HG03520 (cell line): Measurements from ENCODE around the gene MEOX1.

Source experiments
- ATAC-seq: cut with Tn5 transposase; IDR thresholded peaks from one replicate; pipeline ENCODE4 v1.9.1; 2021; ENCODE audit warnings: mild to moderate bottlenecking, moderate library complexity; ENCODE audit not compliant: unreplicated experiment

The MEOX1 gene

DNA sequence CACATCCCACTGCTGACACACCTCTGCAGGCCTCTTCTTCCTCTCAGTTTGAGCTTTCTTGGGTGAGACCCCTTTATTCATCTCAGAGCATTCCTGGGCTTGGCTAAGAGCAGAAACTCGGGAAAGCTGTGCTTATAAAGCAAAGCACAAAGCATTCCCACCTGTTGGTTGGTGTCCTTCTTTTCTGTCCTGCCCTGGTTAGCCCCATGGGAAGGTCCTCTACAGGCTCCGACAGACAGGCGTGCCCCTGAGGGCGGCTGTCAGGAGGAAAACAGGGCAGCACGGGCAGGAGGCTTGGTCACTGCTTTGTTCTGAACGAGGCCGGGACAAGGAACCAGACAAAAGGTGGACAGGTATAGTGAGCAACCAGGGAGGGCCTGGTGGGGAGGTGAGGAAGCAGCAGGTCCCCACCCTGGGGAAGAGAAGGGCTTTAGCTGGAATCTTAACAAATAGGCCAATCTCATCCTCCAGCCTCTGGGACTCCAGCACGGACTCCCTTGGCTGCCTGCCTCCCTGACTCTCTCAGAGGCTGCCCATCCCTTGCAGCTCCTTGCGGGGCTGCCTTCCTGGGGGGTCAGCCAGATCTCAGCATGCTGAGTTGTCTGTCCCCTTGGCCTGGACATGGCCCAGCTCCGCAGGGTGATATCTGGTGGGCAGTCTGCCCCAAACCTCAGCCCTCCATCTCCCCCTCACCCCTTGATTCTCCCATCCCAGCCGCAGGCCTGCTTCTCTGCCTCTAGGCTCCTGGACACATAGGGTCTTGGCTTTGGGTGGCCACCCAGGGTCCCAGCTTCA, 1.7 kb downstream of the MEOX1 start:
- no peak for ATAC-seq

DNA sequence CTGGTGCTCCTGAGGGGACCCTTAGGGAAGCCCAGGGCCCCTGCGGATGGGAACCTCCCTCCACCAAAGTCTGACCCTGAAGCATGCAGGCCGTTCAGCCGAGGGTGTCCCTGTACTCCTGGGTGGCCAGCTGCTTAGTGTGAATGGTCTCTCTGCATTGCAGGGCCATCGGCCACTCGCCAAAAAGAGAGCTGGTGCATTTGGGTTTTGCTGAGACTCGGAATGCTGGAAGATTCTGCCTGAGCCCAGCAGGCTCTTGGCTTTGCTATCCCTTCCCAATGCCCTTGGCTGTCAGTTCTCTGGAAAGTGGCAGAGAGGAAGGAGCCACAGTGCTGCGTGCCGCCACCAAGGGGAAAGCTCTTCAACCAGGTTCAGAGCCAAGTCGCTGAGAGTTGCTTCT, 2.8 kb downstream of the MEOX1 start:
- no peak for ATAC-seq

DNA sequence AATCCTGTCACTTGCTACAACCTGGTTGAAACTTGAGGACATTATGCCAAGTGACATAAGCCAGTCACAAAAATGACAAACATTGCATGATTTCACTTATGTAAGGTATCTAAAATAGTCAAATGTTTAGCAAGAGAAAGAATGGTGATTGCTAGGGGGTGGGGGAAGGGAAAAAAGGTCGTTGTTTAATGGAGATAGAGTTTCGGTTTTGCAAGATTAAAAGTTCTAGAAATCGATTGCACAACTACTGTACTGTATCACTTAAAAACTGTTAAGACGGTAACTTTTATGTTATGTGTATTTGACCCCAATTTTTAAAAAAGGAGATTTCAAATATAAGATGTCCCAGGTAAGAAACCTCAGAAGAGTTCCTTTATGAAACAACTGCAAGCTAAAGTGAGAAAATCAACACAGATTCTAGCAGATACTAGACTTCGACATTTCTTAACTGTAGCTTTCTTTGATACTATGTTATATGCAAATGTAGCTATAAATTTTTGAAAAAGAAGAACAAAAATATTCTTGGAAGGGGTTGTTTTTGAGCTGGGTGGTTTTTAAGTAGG, 5.9 kb downstream of the MEOX1 start:
- no peak for ATAC-seq

DNA sequence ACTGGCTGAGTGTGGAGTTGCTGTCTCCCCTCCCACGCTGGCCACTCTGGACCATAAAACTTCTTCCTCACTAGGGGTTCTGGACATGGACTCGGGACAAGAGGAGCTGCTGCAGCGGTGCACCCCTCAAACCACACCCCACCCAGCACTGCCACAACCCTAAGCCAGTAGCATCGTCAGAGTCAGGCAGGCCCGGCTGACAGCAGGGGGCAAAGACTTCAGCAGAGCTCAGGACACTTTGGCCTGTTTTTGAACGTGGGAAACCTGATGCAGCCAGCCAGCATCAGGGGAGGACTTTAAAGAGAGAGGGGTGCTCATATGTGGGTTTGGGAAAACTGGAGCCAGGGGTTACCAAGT, 9.6 kb downstream of the MEOX1 start:
- ATAC-seq: no peak

DNA sequence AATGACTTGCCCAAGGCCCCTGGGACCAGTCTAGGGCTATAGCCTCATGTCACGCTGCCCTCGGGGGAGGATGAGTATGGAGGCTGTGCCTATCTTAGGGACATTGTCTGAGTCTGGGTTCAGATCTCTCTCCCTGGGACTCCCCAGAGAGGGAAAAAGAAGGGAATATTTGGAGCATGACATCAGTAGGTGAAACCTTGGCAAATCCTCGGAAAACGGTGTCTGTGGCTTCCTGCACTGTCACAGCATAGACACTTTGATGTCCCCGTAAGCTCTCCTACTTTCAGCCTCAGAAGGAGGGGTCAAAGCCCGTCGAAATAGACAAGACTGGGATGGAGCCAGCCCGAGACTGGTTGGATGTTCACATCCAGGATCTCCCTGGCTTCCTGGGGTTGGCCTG, 11.3 kb downstream of the MEOX1 start:
- ATAC-seq: no peak

DNA sequence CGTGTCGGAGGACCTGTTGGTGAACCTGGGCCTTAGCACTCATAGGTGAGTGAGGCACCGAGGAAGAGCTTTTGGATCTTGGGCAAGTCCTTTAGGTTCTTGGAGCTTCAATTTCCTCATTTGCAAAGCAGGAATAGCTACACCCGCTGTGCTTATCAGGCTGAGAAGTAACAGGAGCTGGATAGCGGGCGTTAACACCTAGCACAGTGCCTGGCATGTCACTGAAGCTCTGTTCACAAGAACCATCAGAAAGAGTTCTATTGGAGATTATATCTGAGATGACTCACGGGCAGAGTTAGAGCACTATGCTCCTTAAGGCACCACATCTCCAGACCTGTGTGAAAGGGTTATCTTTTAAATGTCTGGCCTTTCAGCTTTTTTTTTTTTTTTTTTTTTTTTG, 12.8 kb downstream of the MEOX1 start:
- no peak for ATAC-seq

DNA sequence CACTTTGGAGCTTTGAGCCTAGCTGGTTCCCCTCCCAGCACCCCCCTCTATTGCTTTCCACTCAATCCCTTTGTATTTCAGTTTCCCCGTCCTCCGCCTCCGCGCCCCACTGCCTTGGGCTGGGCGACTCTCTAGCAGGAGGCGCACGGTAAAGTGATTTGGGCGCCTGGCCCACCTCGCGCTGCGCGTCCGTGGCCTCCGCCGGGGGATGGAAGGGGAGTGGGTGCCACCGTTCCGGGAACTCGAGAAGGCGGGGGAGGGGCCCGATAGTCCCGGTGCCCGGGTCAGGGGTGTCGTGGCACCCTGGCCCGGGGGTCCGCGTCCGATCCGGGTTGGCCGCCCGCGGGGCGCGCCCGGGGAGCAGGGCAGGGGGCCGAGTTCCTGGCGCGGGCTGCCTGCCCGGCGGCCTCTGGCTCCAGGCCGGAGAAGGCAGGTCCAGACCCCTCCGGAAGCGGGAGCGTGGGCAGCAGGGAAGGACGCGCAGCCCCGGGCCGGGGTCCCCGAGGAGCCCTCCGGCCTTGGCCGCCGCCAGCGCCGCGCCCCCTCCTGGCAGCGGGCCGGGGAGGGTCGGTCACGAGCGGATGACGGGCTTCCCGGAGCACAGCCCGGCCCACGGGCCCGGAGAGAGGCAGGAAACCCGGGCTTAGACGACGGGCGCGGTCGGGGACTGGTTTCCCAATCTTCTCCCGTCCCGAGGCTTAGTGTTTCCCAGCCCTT, 15.8 kb downstream of the MEOX1 start:
- no peak for ATAC-seq

DNA sequence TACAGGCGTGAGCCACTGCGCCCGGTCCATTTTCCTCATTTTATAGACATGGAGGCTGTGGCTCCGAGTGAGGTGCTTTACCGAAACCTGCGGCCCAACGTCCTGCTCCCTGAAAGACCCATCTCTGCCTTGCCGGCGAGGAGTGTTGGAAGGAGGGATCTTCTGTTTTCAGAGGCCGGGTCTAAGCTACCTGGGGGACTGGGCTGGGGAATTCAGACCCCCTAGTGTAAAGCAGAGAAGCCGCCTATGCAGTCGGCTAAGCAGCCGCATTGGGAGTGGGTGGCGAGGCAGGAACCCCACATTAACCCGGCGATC, 16.3 kb downstream of the MEOX1 start:
- ATAC-seq: no peak

DNA sequence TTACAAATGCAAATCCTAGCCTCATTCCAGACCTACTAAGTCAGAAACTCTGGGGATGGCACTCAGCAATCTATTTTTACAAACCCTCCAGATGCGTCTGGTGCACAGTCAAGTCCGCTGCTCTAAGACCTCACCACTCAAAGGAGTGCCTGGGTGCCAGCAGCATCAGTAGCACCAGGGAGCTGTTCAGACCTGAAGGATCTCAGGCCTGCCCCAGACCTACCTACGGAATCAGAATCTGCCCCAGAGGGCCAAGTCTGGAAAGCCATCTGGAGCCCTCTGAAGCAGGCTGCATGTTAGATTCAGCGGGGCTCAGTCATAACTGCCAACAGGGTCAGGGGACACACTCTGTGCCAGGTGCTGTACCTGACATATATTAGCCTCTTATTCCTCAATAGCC, 17.6 kb downstream of the MEOX1 start:
- no peak for ATAC-seq

DNA sequence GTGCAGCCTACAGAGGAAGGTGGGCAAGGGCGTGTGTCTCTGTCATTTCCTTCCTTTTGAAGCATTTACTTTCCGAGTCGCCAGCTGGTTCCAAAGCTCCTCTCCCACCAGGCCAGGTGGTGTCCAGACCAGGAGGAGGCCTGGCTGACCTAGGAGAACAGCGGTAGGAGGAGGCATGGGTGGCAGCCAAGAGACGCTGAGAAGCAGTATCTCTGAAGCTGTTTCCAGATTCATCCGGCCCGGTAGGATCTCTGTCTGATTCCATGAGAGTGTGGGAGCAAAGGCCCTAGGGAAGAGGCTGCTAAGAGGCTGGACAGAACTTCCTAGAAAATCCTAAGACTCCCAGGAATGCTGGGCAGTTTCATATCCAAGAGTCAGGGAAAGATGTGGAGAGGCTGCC, 20.3 kb downstream of the MEOX1 start:
- ATAC-seq: no peak

DNA sequence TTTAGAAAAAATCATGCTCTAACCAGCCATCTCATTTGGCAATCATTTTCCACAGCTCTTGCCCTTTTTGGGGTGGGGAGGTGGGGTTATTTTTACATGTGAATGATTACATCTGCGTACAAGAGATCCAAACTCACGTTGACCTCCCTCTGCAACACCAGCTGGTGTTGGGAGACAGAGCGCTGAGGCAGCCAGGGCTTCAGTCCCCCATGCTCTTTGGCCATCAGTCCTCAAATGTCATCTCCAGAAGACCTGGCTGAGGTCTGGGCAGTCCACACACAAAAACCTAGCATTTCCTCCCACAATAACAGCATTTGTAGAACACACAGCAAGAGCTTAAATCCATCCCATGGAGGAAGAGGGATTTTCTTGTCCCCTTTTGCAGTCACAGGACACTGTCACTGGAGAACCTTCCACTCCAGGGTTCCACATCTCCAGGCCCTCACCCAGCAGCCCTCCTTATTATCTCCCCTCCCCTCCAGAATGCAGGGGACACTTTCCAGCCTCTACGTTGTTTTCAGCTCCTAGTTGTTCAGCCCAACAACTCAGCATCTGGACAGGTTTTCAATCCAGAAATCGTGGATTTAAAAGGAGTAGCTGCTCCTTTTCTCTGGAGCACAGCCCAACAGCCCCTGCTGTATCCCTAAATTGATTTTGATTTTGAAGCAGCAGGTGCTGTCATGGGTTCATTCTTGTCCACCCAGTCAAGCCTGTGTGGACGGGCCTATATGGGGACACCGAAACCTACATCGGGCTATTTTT, 21.1 kb downstream of the MEOX1 start:
- no peak for ATAC-seq

DNA sequence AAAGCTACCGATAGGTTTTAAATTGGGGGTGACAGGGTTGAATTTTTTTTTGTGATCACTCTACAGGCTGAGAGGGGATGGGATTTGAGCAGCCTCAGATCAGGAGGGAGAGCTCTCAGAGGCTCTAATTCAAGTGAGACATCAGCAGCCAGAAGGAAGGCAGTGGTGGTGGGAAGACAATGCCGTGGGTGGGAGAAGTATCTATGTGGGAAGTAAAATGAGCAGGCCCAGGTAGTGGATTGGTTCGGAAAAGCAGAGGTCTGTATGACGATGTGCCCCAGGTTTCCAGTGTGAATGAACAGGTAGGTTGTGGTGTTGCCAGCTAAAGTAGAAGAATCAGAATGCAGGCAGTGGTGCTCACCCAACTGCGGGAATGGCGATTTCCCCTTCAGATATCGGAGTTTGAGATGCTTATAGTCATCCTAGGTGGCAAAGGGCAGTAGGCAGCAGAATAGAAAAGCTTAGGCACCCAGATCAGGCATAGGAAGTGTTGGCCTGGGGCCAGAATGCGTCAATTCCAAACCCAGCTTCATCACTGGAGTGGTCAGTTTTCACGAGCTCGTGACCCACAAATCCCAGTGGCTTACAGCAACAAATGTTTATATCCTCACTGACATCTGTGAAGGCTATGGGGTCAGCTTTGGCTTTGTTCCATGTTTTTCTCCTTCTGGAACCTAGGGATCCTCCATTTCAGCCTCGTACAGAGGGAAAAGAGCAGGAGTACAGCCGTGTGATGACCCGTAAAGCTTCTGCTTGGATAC, 24.0 kb downstream of the MEOX1 start:
- no peak for ATAC-seq

DNA sequence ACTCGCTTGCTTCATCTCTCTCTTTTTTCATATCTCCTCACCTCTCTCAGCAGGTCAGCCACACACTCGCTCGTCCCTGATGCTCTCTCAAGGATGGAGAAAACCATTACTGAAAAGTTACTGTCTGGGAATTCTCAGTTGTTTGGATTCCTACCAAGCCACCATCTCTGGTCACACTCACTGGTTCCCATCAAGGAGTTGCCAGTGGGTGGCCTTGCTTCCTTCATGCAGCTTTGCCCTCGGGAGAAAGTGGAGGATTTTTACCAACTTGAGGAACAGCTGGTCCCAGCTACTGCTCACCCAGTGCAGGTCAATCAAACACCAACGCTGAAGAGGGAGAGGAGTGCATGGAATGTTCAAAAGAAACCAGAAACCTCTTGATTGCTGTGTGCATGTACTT, 25.3 kb downstream of the MEOX1 start:
- ATAC-seq: no peak

DNA sequence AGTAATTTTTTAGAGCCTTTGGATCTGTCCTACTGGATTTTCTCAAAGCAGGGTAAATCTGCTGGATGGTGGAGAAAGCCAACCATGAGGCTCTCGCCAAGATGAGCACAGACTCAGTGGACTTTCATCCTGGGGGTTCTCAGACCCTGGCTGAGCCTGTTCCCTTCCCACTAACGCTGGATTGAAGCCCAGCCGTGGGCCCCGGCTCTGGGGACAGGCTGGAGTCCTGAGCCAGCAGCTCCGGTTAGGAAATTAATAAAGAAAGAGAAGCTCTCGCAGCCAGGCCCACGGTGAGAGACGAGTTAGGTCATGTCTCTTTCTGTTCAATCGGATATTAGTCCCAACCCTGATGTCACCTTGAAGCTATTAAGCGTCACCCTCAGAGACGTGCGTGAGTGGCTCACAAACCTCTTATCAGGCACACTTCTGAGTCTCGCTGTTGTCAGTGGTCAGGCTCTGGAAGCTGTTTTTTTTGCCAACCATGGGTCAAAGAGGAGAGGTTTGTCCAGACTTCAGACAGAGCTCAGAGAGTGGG, 27.1 kb downstream of the MEOX1 start:
- no peak for ATAC-seq

DNA sequence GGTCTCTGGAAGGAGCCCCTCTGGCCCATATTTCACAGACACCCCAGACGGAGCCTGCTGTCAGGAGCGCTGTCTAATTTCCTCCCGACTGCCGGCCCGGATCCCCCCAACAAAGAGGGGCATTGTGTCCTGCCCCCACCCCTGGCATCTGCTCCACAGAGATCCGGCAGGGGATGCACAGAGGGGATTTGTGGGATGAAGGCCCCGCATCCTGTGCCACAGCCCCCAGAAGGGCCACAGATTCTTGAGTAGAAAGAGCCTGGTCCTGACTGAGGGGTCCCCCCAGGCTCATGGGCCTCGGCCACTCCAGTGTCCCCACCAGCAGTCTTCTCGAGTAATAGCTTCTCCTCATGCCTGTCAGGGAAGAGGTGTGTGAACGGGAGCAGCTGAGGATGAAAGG, 29.5 kb downstream of the MEOX1 start:
- ATAC-seq: no peak

DNA sequence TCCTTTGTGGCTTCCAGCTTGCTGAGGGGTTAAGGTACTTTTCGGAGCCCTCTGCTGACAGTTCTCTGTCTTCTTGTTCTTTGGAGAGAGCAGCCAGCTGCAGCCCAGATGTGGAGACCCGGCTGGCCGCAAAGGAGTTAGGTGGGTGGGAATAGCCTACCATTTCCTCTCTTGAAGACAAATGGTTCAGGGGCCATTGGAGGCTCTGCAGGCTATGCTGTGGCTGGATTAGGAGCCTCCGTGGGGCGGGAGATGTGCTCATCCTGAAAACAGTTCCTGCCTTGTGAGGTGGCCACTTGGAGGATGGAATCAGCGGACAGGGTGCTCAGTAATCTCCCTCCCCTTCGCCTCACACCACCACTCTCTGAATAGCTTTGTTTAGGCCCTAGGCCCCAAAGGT, 30.3 kb downstream of the MEOX1 start:
- ATAC-seq: no peak

DNA sequence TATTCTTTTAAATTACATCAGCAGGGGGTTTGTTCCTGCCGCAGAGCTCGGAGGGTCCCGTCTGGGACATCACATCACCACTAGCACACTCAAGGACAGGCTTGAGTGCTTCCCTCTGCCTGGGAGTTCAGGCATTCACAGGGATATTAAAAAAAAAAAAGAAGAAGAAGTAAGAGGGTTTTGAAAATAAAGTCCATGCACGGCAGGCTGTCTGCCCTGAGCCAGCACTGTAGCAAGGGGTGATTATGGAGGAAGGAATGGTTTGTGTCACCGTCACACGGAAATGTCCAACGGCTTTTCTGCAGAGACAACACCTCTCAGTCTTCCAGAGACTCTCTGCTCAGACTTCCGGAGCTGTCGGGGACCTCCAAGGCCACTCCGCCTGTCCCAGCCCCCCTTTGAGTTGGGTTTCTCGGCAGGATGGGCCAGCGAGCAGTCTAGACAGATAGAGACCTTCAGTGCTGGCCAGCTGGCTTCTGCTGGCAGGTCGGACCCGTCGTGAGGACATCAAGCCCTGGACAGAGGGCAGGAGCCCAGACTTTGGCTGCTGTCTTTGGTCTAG, 33.6 kb downstream of the MEOX1 start:
- ATAC-seq: no peak

DNA sequence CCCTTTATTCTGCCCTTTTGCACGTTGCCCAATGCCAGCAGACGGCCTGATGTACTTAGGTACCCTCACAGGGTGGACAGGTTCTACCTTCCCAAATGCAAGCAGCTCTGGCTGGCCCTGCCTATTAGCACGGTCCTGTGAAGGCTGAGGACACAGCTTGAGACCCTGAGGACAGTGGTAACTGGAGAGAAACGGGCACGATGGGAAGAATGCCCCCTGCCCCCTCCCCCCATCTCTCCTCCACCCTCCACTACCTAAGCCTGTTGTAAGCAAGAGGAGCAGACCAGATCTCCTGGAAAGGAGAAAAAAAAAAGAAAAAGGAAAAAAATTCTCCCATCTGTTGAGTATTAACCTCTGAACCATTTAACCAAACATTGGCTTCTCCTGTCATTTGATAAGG, 34.1 kb downstream of the MEOX1 start:
- no peak for ATAC-seq

DNA sequence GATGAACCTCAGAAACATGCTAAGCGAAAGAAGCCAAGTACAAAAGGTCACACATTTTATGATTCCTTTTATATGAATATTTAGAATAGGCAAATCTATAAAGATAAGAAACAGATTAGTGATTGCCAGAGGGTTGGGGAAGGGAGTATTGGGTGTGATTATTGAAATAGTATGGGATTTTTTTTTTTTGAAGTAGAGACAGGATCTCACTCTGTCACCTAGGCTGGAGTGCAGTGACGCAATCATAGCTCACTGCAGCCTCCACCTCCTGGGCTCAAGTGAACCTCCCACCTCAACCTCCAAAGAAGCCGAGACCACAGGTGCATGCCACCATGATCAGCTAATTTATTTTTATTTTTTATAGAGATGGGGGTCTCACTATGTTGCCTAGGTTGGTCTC, 35.7 kb downstream of the MEOX1 start:
- no peak for ATAC-seq

DNA sequence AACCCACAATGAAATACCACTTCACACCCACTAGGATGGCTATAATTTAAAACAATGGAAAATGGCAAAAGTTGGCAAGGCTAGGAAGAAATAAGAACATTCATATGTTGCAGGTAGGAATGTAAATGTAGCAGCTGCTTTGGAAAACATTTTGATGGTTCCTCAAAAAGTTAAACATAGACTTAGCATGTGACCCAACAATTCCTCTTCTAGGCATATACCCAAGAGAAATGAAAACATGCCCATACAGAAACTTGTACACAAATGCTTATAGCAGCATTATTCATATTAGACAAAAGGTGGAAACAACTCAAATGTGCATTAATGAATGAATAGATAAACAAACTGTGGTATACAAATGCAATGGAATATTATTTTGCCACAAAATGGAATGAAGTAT, 36.1 kb downstream of the MEOX1 start:
- ATAC-seq: no peak

DNA sequence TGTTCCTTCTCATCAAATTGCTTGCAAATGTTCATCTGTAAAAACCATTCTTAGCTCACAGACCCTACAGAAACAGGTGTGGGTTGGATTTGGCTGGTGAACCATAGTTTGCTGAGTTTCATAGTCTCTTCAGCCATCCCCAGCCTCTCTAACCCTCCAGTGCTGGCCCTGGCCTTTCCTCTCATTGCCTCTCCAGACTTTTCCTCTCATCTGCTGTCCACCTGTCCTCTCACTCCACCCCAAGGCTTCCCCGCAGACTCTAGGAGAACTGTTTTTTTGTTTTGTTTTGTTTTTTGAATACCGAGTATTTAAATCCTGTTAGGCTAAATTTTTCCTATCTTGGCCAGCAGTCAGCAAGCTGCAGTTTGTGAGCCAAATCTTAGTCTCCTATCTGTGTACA, 41.1 kb downstream of the MEOX1 start:
- no peak for ATAC-seq
